ENCODE measurements around the gene CUBN. TPM values are rescaled to one million over a fixed set of nuclear protein-coding genes. Genes with fewer than 3 reads are reported as not detected.
A peak's percentile ranks its signal among the peaks of the same experiment; 100 is the strongest.
"Not testable (repeated sequence)": the region's sequence is repeated elsewhere in the genome, so short reads cannot be mapped to it uniquely, and the experiment has no call there.

CUBN gene
- total RNA-seq, 1 donor from 2014 or later = 2.0 TPM

GRCh38 chr10:16828114-16828568 lies 301.5 kb downstream of the CUBN start:
- DNase-seq (ENCODE audit: low read depth, low spot score) = peak; percentile 86

DNA sequence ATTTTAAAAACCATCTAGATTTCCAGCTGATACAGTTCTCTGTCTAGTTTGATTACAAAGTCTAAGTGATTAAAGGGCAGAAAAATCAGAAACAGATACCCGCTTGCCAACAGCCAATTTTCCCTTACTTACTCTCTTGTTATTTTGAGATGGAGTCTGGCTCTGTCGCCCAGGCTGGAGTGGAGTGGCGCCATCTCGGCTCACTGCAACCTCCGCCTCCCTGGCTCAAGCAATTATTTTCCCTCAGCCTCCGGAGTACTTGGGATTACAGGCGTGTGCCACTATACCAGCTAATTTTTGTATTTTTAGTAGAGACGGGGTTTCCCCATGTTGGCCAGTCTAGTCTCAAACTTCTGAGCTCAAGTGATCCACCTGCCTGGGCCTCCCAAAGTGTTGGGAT lies 302.1 kb downstream of the CUBN start:
- not testable (repeated sequence) for DNase-seq (ENCODE audit: low read depth, low spot score)

- DNase-seq (ENCODE audit: low read depth, low spot score) = no peak
These were observed 306.8 kb downstream of the CUBN start for GRCh38 chr10:16822726-16823360.

DNA sequence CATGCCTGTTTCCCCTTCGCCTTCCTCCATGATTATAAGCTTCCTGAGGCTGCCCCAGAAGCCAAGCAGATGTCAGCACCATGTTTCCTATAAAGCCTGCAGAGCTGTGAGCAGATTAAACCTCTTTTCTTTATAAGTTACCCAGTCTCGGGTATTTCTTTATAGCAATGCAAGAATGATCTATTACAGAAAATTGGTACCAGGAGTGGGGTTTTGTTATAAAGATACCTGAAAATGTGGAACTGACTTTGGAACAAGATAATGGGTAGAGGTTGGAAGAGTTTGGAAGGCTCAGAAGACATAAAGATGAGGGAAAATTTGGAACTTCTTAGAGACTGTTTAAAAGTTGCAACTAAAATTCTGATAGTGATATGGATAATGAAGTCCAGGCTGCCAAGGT lies 307.6 kb downstream of the CUBN start:
- DNase-seq (ENCODE audit: low read depth, low spot score) = no peak

DNA sequence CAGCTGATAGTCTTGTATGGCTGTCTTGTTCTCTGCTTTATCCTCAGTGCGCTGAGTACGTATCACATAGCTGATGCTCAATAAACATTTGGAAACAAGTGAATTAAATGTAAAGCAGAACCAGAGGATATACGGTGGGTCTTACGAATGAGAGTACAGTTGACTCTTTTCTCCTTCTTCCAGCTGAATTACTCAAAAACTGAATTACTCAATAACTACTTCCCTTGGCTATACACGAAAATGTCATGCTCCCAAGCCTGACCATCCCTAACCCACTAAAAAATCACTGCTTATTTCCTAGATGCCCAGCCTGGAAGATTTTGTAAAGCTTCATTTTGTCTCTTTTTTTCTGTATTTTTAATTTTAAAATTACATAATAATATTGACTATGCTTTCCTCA lies 309.2 kb downstream of the CUBN start:
- no peak for DNase-seq (ENCODE audit: low read depth, low spot score)

DNA sequence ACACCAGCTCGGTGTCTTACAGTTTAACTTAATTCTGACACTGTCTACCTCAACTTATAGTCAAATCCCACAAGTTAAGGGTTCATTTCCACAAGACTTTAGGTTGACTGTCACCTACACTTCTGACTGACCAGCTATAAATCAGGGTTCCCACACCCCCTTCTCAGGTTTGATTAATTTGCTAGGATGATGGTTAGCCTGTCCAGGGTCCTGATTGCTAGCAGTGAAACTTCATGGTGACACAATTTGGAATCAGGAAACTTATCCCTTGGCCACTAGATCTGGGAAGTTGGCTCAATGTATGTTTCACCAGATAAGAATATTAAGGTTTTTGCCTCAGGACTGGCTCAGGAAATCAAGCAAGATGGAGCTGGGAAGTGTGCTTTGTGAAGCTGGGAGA lies 309.6 kb downstream of the CUBN start:
- no peak for DNase-seq (ENCODE audit: low read depth, low spot score)

GRCh38 chr10:16819436-16819835 lies 310.2 kb downstream of the CUBN start:
- DNase-seq (ENCODE audit: low read depth, low spot score) = no peak

DNA sequence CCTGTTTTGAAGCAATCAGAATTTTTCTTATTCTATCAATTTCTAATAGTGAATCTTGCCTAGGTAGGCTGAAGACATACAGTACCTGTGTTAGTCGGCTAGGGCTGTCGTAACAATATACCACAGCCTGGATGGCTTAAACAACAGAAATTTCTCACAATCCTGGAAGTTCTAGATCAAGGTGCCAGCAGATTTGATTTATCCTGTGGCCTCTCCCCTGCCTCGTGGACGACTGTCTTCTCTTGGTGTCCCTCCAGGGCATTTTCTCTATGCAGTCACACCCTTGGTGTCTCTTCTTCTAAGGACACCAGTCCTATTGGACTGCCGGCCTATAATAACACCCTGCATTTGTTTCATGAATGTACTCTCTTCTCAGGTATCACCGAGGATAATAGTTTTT lies 310.6 kb downstream of the CUBN start:
- no peak for DNase-seq (ENCODE audit: low read depth, low spot score)

- peak; percentile 98 for DNase-seq (ENCODE audit: low read depth, low spot score)
These were observed 312.2 kb downstream of the CUBN start, which contains the start of gene RSU1 for GRCh38 chr10:16817125-16818019. Gene RSU1, minus strand, starts transcription at chr10:16817424. Its CDS starts 343 bp downstream, at chr10:16817081.

GRCh38 chr10:16816830-16817124 lies 312.8 kb downstream of the CUBN start:
- no peak for DNase-seq (ENCODE audit: low read depth, low spot score)

GRCh38 chr10:16816171-16816570 lies 313.4 kb downstream of the CUBN start:
- no peak for DNase-seq (ENCODE audit: low read depth, low spot score)

DNA sequence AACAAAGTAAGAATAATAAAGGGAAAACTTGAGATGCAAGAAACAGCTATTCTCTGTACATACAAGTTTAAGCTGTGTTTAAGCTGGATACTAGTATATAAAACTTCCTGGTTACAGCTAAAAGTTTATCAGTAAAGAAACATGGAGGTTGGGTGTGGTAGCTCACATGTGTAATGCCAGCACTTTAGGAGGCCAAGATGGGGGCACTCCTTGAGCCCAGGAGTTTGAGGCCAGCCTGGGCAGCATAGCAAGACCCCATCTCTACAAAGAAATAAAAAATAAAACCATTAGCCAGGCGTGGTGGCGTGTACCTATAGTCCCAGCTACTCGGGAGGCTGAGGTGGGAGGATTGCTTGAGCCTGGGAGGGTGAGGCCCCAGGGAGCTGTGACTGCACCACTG lies 315.6 kb downstream of the CUBN start:
- DNase-seq (ENCODE audit: low read depth, low spot score) = no peak

- no peak for DNase-seq (ENCODE audit: low read depth, low spot score)
These were observed 316.9 kb downstream of the CUBN start for GRCh38 chr10:16812676-16813075.

DNA sequence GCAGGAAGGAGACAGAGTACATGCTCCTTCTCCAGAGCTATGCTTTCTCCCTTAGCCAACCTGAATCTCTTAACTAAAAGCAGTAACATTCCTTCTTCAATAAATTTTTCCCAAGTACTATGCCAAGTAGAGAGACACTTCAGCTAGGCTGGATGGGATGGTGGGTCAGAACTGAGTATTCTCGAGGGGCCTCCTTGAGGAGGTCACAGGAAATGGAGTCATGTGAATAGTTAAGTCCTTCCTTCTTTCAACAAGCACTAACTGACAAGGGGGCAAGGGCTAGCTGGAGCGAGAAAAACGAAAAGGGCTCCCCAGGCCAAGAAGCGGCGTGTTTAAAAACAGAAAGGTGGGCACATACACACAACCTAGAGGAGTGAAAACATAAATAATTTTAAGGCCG lies 317.8 kb downstream of the CUBN start:
- no peak for DNase-seq (ENCODE audit: low read depth, low spot score)

GRCh38 chr10:16811292-16811691 lies 318.3 kb downstream of the CUBN start:
- no peak for DNase-seq (ENCODE audit: low read depth, low spot score)

GRCh38 chr10:16809074-16809718 lies 320.4 kb downstream of the CUBN start:
- DNase-seq (ENCODE audit: low read depth, low spot score) = no peak

- no peak for DNase-seq (ENCODE audit: low read depth, low spot score)
These were observed 325.5 kb downstream of the CUBN start for GRCh38 chr10:16804123-16804522.

DNA sequence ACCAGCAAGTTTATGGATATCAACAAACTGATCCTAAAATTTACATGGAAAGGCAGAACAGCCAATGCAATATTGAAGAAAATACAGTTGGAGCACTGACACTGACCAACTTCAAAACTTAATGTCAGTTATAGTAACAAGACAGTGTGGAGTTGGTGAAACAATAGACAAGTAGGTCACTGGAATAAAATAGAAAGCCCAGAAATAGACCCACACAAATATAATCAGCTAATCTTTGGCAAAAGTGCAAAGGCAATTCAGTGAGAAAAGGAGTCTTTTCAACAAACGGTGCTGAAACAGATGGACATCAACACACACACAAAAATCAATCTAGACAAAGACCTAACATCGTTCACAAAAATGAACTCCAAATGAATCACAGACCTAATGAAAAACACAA lies 326.1 kb downstream of the CUBN start:
- DNase-seq (ENCODE audit: low read depth, low spot score) = no peak

GRCh38 chr10:16799621-16800020 lies 330.0 kb downstream of the CUBN start:
- DNase-seq (ENCODE audit: low read depth, low spot score) = no peak

GRCh38 chr10:16798571-16798970 lies 331.0 kb downstream of the CUBN start:
- no peak for DNase-seq (ENCODE audit: low read depth, low spot score)

DNA sequence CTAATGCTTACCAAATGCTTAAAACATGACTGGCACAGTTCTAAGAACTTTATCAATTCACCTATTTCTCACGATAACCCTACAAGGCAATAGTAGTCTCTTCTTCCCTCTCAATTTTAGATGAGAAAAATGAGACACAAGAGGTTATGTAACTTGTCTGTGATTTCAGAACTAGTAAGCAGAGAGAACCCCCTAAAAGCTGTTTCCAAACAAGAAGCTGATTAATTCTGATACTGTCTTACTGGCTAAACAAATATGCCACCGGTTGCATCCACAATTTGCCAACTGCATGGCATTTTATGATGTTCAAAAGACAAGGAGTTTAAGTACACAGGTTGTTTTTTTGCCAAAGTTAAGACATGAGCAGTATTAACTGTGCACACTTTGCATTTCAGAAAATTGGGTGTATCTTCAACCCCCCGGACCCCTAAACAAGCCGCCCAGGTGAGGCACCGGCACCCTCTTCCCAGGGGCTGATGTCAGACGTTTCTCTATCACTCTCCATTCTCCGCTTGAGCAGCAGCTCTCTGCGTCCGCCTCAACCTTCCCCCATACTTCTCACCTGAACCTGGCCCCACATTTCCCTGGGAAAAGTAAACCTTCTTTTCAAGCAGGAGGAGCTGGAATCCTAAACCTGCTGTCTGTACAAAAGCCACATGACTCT lies 334.1 kb downstream of the CUBN start:
- DNase-seq (ENCODE audit: low read depth, low spot score) = no peak

DNA sequence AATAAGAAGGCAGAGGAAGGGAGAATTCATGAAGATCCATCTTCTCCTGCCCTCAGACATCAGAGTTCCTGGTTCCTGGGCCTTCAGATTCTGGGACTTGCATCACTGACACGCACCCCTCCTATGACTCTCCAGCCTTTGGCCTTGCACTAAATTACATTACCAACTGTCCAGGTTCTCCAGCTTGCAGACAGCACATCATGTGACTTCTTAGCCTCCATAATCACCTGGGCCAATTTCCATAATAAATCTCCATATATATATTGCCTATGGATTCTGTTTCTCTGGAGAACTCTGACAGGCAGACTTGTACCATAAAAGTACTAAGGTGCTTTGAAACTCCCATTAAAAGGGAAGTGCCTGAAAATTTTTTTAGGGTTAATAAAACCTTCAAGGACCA lies 335.6 kb downstream of the CUBN start:
- DNase-seq (ENCODE audit: low read depth, low spot score) = no peak

All from pulmonary artery endothelial cell (primary cell).